A549 treated with dexamethasone at 1 μM for 4 hours (cell line): ENCODE data around the gene CANX. TPM values are rescaled to one million over a fixed set of nuclear protein-coding genes. Genes with fewer than 3 reads are reported as not detected.

Source experiments
- total RNA-seq: library from RNA; stranded (reverse); fragments of 200-300 nt; extraction: Qiagen RNA extraction; gene quantifications from 5 replicates; pipeline ENCODE4 v1.2.3, GENCODE V29; 2022

CANX gene
- 343 to 510 TPM (median 446 TPM) in 5 replicates for total RNA-seq

GRCh38 chr5:179698935-179699615 lies at the start of gene CANX:
TSS of gene CANX (plus strand) at chr5:179698967. CDS start at chr5:179705682, 6,715 bp downstream.

GRCh38 chr5:179680780-179681401 lies 17.9 kb upstream of the CANX start, which contains the start of gene CBY3:
TSS of gene CBY3 (minus strand) at chr5:179681034. CDS start at chr5:179680918, 116 bp downstream.

GRCh38 chr5:179732412-179732917 lies 33.7 kb downstream of the CANX start, which contains the start of gene MAML1:
TSS of gene MAML1 (plus strand) at chr5:179732822. CDS start at chr5:179733113, 291 bp downstream.

Other genes starting within 250 kb of the CANX start
- gene RUFY1, start 148.4 kb upstream of the CANX start, total RNA-seq: 25.5 to 30.9 TPM (median 27.8 TPM) in 5 replicates
- 468 to 530 TPM (median 521 TPM) in 5 replicates for gene HNRNPH1, start 75.3 kb upstream of the CANX start, total RNA-seq
- gene CBY3, start 17.9 kb upstream of the CANX start, total RNA-seq: not detected in 5 replicates
- 14.3 to 20.3 TPM (median 19.5 TPM) in 5 replicates for gene MAML1, start 33.9 kb downstream of the CANX start, total RNA-seq
- 0.18 to 0.27 TPM (median 0.21 TPM) in 4 of 5 replicates, not detected in the other for gene LTC4S, start 95.0 kb downstream of the CANX start, total RNA-seq
- 170 to 190 TPM (median 176 TPM) in 5 replicates for gene MGAT4B, start 107.9 kb downstream of the CANX start, total RNA-seq
- 684 to 1,014 TPM (median 753 TPM) in 5 replicates for gene SQSTM1, start 121.9 kb downstream of the CANX start, total RNA-seq
- 13.8 to 22.5 TPM (median 18.9 TPM) in 5 replicates for gene MRNIP, start 159.8 kb downstream of the CANX start, total RNA-seq
- gene TBC1D9B, start 208.9 kb downstream of the CANX start, total RNA-seq: 48.7 to 76.3 TPM (median 66.5 TPM) in 5 replicates